ENCODE results near the gene NCOR1.

GRCh38 chr17:16262201-16262600 lies 46.9 kb upstream of the NCOR1 start:
- TF ChIP-seq POLR2A (IDR thresholded peaks at IDR 0.05; ENCODE audit: low read length) (no peak), GATA1 (IDR thresholded peaks at IDR 0.05; ENCODE audit: low read depth, low read length) (no peak)

Measured in erythroblast (primary cell).